Kidney (tissue), 14 donors: ENCODE data around the gene SNX10. TPM values are rescaled to one million over a fixed set of nuclear protein-coding genes. Genes with fewer than 3 reads are reported as not detected.
A peak's percentile ranks its signal among the peaks of the same experiment; 100 is the strongest.

Experiments used
- DNase-seq, 5 donors: peaks; one replicate each; pipeline ENCODE4 v3.0.0-alpha.2; 2013 to 2020
- FAIRE-seq: peaks from 2 replicates; lab custom pipeline; 2012; peaks lifted over from hg19 to GRCh38; lab: Jason Lieb, UNC
- H3K27ac ChIP-seq, 2 donors: one replicate each; pipeline ENCODE4 v1.7.0; 2013; ENCODE audit warnings: low read depth in 2 of 2, low read length in 2 of 2, inconsistent platforms in 1 of 2
- H3K27me3 ChIP-seq: one replicate; pipeline ENCODE4 v1.7.1; 2013; ENCODE audit warnings: low read length, inconsistent platforms; ENCODE audit not compliant: control insufficient read depth, insufficient read depth
- H3K36me3 ChIP-seq, 3 donors: one replicate each; pipeline versions ENCODE4 v1.7.0 to v1.7.1; 2013; ENCODE audit warnings: low read length in 3 of 3, control low read depth in 1 of 3, inconsistent platforms in 1 of 3; ENCODE audit not compliant: insufficient read depth in 3 of 3, control insufficient read depth in 2 of 3
- H3K4me1 ChIP-seq, 3 donors: one replicate each; pipeline versions ENCODE4 v1.7.0 to v1.7.1; 2013; ENCODE audit warnings: low read length in 3 of 3, inconsistent platforms in 1 of 3, low read depth in 1 of 3; ENCODE audit not compliant: control insufficient read depth in 2 of 3, insufficient read depth in 2 of 3
- H3K4me3 ChIP-seq, 3 donors: one replicate each; pipeline versions ENCODE4 v1.7.0 to v1.8.1; 2013; ENCODE audit warnings: low read length in 3 of 3, control low read depth in 1 of 3, inconsistent platforms in 1 of 3
- H3K9ac ChIP-seq, 3 donors: one replicate each; pipeline versions ENCODE4 v1.7.0 to v1.7.1; 2013; ENCODE audit warnings: low read length in 3 of 3, control low read depth in 1 of 3, inconsistent platforms in 1 of 3
- H3K9me3 ChIP-seq, 3 donors: one replicate each; pipeline versions ENCODE4 v1.7.0 to v1.7.1; 2013; ENCODE audit warnings: low read length in 3 of 3, control low read depth in 1 of 3, inconsistent platforms in 1 of 3; ENCODE audit not compliant: control insufficient read depth in 2 of 3, insufficient read depth in 1 of 3
- CTCF ChIP-seq: IDR thresholded peaks from 3 replicates; pipeline ENCODE4 v1.5.1; 2012; ENCODE audit warnings: mild to moderate bottlenecking, moderate library complexity, borderline replicate concordance; ENCODE audit not compliant: insufficient read depth; ENCODE audit errors: extremely low read depth
- intact Hi-C: fragments of 100-400 bp; cut with DNase I; formaldehyde crosslinking; loops from one replicate; pipeline ENCODE4 v1.11.1; 2022
- polyA plus RNA-seq: library from polyadenylated mRNA; stranded (reverse); fragments of 350-450 nt; fragmentation: Illumina TruSeq; extraction: RNeasy Lipid Tissue Mini Kit (QIAGEN cat#74804); gene quantifications from one replicate; pipeline ENCODE4 v1.2.3, GENCODE V29; 2014; ENCODE audit warnings: low read depth, low replicate concordance; ENCODE audit not compliant: insufficient read depth
- total RNA-seq: library from RNA; stranded (reverse); fragmentation: NEBNext Ultra II Directional; extraction: Animal tissue kit (Norgen Biotek cat#: 25700); gene quantifications from one replicate; pipeline ENCODE4 v1.2.1, GENCODE V29; 2021
- donor health status: control.
- donor health status: control.
- donor health status: control.
- donor health status: control.
- donor health status: control.
- donor health status: DM: yes; HTN: yes; CAD: no.
- donor health status: Normal renal cell carcinoma (clear cell type).

SNX10 gene
- total and polyA plus RNA-seq, 2 donors from 2014 or later = 30.1 to 72.0 TPM

- H3K4me1 ChIP-seq = peaks cover 3 to 11% (median 4%) of the 10 kb centered on the region in 3 donors
- no peak overlapping the region for H3K27ac ChIP-seq
- TF ChIP-seq CTCF = no peak
- DNase-seq (no peak), FAIRE-seq (no peak)
- H3K4me3 ChIP-seq = no peak overlapping the region
- no peaks in the 10 kb centered on the region for H3K9me3 ChIP-seq
- no peaks in the 10 kb centered on the region for H3K36me3 ChIP-seq
- peaks cover 10% of the 10 kb centered on the region for H3K27me3 ChIP-seq
- intact Hi-C loops = loop anchor here (10.0 kb wide), 2 partner anchors 293 to 783 kb away; partner anchors contain the start of genes HOXA3 and HOXA7
- H3K9ac ChIP-seq = no peak overlapping the region
Observed at GRCh38 chr7:26372249-26372648, 80.6 kb downstream of the SNX10 start.

GRCh38 chr7:26372704-26373103 lies 81.0 kb downstream of the SNX10 start:
- FAIRE-seq = no peak
- Histone ChIP-seq H3K27ac (no peak overlapping the region), H3K4me1 (peaks cover under 1 to 7% (median 3%) of the 10 kb centered on the region in 3 donors), H3K9me3 (no peaks in the 10 kb centered on the region), H3K9ac (no peak overlapping the region), H3K27me3 (peaks cover 10% of the 10 kb centered on the region), H3K4me3 (no peak overlapping the region), H3K36me3 (no peaks in the 10 kb centered on the region)
- no peak for TF ChIP-seq CTCF
- peak in 2 of 5 donors; percentile 26 to 62 for DNase-seq
- intact Hi-C loops = loop anchor here (10.0 kb wide), 2 partner anchors 292 to 782 kb away; partner anchors contain the start of genes HOXA3 and HOXA7

GRCh38 chr7:26374647-26375373 lies 83.1 kb downstream of the SNX10 start:
- Histone ChIP-seq H3K9ac (peak overlapping the region in 2 of 3 donors; percentile 19 to 57), H3K27ac (peak overlapping the region in 1 of 2 donors; percentile 7), H3K36me3 (no peaks in the 10 kb centered on the region), H3K4me1 (peaks cover 0 to 1% (median 0%) of the 10 kb centered on the region in 3 donors), H3K4me3 (peak overlapping the region; percentile 32 to 61 (median 40)), H3K27me3 (peaks cover 10% of the 10 kb centered on the region), H3K9me3 (no peaks in the 10 kb centered on the region)
- peak in 2 of 5 donors; percentile 25 to 64 for DNase-seq
- FAIRE-seq = peak; percentile 60
- intact Hi-C loops = loop anchor here (10.0 kb wide), 2 partner anchors 290 to 780 kb away; partner anchors contain the start of genes HOXA3 and HOXA7
- no peak for TF ChIP-seq CTCF
